ENCODE results near the gene EYA3. TPM values are rescaled to one million over a fixed set of nuclear protein-coding genes. Genes with fewer than 3 reads are reported as not detected.

Gene EYA3
- total and polyA plus RNA-seq, 10 of the 15 experiments (the other 5 are each of a cell fraction or from before 2014, with no cell fraction given), result 13.0 to 46.6 (median 23.4) TPM

DNA sequence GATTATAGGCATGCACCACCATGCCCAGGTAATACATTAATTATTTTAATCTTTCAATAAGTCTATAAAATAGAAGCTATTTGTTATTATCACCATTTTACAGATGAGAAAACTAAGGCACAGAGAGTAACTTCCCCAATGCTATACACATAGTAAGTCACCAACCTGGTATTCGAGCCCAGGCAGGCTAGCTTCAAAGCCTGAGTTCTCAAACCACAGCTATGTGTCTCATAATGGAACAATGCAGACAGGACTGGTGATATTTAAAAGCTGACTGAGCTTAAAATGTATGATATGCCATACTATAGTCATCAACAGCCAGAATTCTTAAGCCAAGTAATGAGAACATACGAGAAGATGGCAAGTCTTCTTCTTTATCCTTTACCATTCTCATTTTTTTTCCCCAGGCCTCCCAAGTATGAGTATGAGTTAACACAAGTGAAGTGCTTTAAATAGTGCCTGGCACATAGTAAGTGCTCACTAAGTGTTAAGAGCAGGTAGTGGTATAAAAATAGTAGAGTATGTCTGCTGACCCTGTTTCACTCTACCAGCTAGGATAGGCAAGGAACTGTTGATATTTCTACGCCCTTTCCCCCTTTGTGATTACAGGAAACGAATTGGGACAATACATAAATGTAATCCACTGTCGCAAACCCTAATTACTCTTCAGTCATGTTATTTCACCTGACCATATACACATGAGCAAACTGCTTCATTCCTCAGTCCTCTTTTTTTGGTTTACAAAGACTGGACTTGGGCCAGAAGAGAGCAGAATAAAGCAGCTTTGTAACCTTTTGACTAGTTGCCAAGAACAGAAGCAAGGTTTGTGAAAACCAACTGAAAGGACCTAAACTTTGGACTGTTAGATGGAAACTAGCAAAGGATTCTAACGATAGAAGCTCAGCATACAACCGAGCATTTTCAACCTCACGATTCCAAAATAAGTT lies 9.5 kb downstream of the EYA3 start:
- Histone ChIP-seq H3K4me2 (ENCODE audit: control insufficient read depth, insufficient read depth) (no peak overlapping the region), H3K4me3 (no peak overlapping the region), H3K36me3 (ENCODE audit: control insufficient read depth in 2 of 2, insufficient read depth in 2 of 2, low read length in 1 of 2) (peaks cover 0 to 9% of the 10 kb centered on the region in 2 experiments; a peak in 3 of 4 replicates), H3K27me3 (replicated peaks in 1 of 2; ENCODE audit: control insufficient read depth in 2 of 2, insufficient read depth in 2 of 2, low read length in 1 of 2) (no peaks in the 10 kb centered on the region), H3K79me2 (ENCODE audit: control insufficient read depth, insufficient read depth, low read length) (peaks cover 57% of the 10 kb centered on the region), H3K4me1 (ENCODE audit: control insufficient read depth, insufficient read depth, low read length) (peaks cover 36% of the 10 kb centered on the region), H3K9me3 (replicated peaks; ENCODE audit: control insufficient read depth, insufficient read depth, low read length) (no peaks in the 10 kb centered on the region), H2AFZ (ENCODE audit: control insufficient read depth, low read depth, low read length) (no peak overlapping the region), H3K27ac (ENCODE audit: control insufficient read depth, insufficient read depth) (no peak overlapping the region), H4K20me1 (ENCODE audit: control insufficient read depth, insufficient read depth) (no peaks in the 10 kb centered on the region), H3K9ac (ENCODE audit: control insufficient read depth, insufficient read depth, low read length) (no peak overlapping the region)
- intact Hi-C loops (cut with micrococcal nuclease; ENCODE audit: unreplicated experiment) (no loop called here), in situ Hi-C loops (cut with MboI) (no loop called here)
- TF ChIP-seq RAD21 (IDR thresholded peaks at IDR 0.05; ENCODE audit: insufficient read depth, low read depth, low read length) (no peak), RUNX3 (IDR thresholded peaks at IDR 0.05; ENCODE audit: low read length) (no peak), POU2F2 (IDR thresholded peaks at IDR 0.05; ENCODE audit: borderline replicate concordance, low read depth, low read length) (no peak), ZBTB33 (IDR thresholded peaks at IDR 0.05) (no peak), IRF4 (IDR thresholded peaks at IDR 0.05; ENCODE audit: low read depth, low read length) (no peak), IRF3 (IDR thresholded peaks at IDR 0.05) (no peak), NFYA (IDR thresholded peaks at IDR 0.05; ENCODE audit: borderline replicate concordance, low read depth, low read length) (no peak), IKZF2 (IDR thresholded peaks at IDR 0.05) (no peak), BMI1 (IDR thresholded peaks at IDR 0.05; ENCODE audit: borderline replicate concordance) (no peak), POLR2AphosphoS2 (IDR thresholded peaks at IDR 0.05; ENCODE audit: low read depth, low read length) (no peak)
- TF ChIP-seq, protein P1, sequence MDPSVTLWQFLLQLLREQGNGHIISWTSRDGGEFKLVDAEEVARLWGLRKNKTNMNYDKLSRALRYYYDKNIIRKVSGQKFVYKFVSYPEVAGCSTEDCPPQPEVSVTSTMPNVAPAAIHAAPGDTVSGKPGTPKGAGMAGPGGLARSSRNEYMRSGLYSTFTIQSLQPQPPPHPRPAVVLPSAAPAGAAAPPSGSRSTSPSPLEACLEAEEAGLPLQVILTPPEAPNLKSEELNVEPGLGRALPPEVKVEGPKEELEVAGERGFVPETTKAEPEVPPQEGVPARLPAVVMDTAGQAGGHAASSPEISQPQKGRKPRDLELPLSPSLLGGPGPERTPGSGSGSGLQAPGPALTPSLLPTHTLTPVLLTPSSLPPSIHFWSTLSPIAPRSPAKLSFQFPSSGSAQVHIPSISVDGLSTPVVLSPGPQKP (IDR thresholded peaks at IDR 0.05; ENCODE audit: low read depth, low read length), result no peak
- TF ChIP-seq, protein P2, sequence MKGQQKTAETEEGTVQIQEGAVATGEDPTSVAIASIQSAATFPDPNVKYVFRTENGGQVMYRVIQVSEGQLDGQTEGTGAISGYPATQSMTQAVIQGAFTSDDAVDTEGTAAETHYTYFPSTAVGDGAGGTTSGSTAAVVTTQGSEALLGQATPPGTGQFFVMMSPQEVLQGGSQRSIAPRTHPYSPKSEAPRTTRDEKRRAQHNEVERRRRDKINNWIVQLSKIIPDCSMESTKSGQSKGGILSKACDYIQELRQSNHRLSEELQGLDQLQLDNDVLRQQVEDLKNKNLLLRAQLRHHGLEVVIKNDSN (IDR thresholded peaks at IDR 0.05; ENCODE audit: borderline replicate concordance, extremely low read length, insufficient read depth, low read depth, low read length), result no peak
- TF ChIP-seq, protein P3, sequence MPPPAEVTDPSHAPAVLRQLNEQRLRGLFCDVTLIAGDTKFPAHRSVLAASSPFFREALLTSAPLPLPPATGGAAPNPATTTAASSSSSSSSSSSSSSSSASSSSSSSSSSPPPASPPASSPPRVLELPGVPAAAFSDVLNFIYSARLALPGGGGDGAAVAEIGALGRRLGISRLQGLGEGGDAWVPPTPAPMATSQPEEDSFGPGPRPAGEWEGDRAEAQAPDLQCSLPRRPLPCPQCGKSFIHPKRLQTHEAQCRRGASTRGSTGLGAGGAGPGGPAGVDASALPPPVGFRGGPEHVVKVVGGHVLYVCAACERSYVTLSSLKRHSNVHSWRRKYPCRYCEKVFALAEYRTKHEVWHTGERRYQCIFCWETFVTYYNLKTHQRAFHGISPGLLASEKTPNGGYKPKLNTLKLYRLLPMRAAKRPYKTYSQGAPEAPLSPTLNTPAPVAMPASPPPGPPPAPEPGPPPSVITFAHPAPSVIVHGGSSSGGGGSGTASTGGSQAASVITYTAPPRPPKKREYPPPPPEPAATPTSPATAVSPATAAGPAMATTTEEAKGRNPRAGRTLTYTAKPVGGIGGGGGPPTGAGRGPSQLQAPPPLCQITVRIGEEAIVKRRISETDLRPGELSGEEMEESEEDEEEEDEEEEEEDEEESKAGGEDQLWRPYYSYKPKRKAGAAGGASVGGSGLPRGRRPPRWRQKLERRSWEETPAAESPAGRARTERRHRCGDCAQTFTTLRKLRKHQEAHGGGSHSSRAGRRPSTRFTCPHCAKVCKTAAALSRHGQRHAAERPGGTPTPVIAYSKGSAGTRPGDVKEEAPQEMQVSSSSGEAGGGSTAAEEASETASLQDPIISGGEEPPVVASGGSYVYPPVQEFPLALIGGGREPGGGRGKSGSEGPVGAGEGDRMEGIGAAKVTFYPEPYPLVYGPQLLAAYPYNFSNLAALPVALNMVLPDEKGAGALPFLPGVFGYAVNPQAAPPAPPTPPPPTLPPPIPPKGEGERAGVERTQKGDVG (CRISPR knock-in tag; IDR thresholded peaks at IDR 0.05), result no peak
- ChIA-PET RAD21 (ENCODE audit: unreplicated experiment) (interaction anchor here (0.7 to 6.0 kb wide), 7 partner anchors 7 to 130 kb away, joined by 3 to 60 read pairs (median 5); partner anchors contain the start of gene EYA3), CTCF (interaction anchor here (0.6 to 6.3 kb wide), 16 partner anchors 8 to 392 kb away, joined by 3 to 61 read pairs (median 4); partner anchors contain the start of gene EYA3), POLR2A (interaction anchor here (0.6 to 5.6 kb wide), 9 partner anchors 8 to 509 kb away, joined by 3 to 60 read pairs (median 5); partner anchors contain the start of gene EYA3), SMC1A (ENCODE audit: uncharacterized antibody, unreplicated experiment) (interaction anchor here (0.6 to 6.1 kb wide), 17 partner anchors 7 to 276 kb away, joined by 3 to 85 read pairs (median 4); partner anchors contain the start of gene EYA3)
- FAIRE-seq, result no peak
- DNase-seq (ENCODE audit: low read depth, low spot score), result no peak
- WGBS (ENCODE audit: insufficient coverage, insufficient replicate concordance, low lambda C conversion rate, missing lambda C conversion rate), result 35% methylated on average over 8 of the region's 8 CpGs
- BruUV-seq (replicated peaks), result no TSS peak
- peak; percentile 60 for ATAC-seq
